Measurements from ENCODE around the gene SELENOW.
"Not testable (repeated sequence)": the region's sequence is repeated elsewhere in the genome, so short reads cannot be mapped to it uniquely, and the experiment has no call there.

Gene SELENOW

DNA sequence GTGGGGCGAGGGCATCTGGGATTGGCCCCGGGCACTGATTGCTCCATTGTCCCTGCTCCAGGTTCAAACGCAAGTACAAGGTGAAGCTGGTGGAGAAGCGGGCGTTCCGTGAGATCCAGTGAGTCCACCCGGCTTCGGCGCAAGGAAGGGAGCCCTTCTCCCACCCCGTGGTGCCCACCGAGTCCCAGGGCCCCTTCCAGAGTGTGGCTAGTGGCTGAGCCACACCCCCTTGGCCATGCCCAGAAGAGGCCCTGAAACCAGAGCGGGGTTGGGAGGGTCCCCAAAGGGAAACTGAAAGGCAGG lies 21.9 kb upstream of the SELENOW start:
- in situ Hi-C loops (cut with MboI; ENCODE audit: low sequenced_read_pairs) = no loop called here

DNA sequence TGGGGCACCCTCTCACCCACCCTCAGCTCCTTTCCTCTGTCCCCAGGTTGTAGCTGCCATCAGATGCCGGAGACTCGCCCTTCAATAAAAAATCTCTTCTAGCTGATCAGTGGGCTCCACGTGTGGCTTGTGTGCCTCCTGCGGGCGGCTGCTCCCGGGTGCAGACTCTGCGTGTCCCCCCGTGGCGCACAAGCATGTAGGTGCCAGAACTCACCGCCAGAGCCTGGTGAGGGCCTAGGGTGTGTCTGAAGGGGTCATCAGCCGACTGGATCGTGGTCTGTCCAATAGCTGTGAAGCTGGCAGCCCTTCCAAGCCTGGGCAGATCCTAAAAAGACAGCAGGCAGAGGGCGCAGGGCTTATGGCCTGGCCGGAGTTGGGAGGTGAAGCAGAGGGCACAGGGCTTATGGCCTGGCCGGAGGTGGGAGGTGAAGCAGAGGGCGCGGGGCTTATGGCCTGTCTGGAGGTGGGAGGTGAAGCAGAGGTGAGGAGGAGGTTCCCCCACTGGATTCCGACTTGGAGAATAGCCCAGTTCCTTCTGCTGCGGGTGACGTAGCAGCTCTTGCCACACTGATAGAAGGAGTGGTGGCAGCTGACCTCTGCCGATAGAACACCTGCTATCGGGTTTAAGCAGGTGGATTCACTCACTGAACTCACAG lies 21.4 kb upstream of the SELENOW start:
- in situ Hi-C loops (cut with MboI; ENCODE audit: low sequenced_read_pairs) = no loop called here

DNA sequence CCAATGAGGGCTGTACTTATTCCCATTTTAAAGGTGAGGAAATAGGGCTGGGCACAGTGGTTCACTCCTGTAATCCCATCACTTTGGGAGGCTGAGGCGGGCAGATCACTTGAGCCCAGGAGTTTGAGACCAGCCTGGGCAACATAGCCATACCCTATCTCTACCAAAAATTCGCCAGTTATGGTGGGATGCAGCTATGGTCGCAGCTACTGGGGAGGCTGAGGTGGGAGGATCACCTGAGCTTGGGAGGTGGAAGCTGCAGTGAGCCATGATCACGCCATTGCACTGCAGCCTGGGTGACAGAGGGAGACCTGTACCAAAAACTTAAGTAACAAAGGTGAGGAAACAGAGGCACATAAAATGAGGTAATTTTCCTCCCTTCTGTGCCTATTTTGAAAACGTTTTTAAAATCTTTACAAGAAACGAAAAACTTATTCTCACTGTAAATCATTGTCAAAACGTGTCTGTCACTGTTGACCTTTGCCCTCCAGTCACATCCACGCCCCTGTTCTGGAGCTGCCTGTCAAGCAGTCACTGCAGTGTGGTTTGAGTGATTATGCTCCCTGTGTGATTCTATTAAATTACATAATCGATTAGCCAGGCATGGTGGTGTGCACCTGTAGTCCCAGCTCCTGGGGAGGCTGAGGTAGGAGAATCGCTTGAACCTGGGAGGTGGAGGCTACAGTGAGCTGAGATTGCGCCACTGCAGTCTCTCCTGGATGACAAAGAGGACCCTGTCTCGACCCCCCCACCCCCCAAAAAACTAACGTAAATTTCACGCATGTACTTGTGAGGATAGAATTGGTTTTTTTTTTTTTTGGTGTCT lies 20.7 kb upstream of the SELENOW start:
- in situ Hi-C loops (cut with MboI; ENCODE audit: low sequenced_read_pairs) = no loop called here

DNA sequence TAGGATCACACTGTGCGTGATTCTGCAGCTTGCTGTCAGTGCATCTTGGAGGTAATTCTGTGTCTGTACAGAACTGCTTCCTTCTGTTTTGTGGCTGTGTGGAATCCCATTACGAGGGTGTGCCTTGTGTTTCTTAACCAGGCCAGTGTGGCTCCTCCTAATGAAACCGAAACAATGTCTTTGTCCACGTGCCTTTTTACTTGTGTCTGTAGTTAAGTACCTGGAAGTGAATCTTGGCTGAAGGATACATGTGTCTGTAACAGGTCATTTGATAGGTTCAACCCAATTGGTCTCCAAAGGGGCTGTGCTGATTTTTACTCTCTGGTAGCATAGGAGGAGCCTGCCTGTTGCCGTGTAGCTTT lies 20.1 kb upstream of the SELENOW start:
- in situ Hi-C loops (cut with MboI; ENCODE audit: low sequenced_read_pairs) = no loop called here

- in situ Hi-C loops (cut with MboI; ENCODE audit: low sequenced_read_pairs) = no loop called here
Observed at GRCh38 chr19:47760632-47760999, 17.9 kb upstream of the SELENOW start.

GRCh38 chr19:47761566-47761965 lies 16.9 kb upstream of the SELENOW start:
- in situ Hi-C loops (cut with MboI; ENCODE audit: low sequenced_read_pairs) = no loop called here

DNA sequence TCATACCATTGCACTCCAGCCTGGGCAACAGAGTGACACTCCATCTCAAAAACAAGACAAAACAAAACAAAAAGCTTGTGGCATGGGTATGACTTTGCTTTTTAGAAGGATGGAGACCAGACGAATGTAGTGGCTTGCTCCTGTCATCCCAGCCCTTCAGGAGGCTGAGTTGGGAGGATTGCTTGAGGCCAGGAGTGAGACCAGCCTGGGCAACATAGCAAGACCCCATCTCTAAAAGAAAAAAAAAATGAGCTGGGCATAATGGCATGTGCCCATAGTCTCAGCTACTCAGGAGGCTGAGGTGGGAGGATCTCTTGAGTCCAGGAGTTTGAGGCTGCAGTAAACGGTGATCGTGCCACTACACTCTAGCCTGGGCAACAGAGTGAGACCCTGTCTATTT lies 16.4 kb upstream of the SELENOW start:
- in situ Hi-C loops (cut with MboI; ENCODE audit: low sequenced_read_pairs) = no loop called here

GRCh38 chr19:47762615-47763308 lies 15.7 kb upstream of the SELENOW start:
- in situ Hi-C loops (cut with MboI; ENCODE audit: low sequenced_read_pairs) = no loop called here

- in situ Hi-C loops (cut with MboI; ENCODE audit: low sequenced_read_pairs) = not testable (repeated sequence)
Observed at GRCh38 chr19:47764705-47765104, 13.8 kb upstream of the SELENOW start.

GRCh38 chr19:47765523-47766358 lies 12.8 kb upstream of the SELENOW start:
- in situ Hi-C loops (cut with MboI; ENCODE audit: low sequenced_read_pairs) = no loop called here

DNA sequence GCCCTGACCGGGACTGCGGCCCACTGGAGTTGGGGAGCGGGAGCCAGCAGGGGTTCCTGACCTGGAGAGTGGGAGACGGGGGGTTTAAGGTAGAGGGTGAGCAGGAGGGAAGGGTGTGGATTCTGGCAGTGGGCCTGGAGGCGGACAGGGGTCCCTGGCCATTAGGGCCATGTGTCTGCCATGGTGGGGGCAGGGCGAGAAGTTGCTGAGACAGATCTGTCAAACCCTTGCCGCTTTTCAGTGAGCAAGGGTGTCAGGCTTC lies 12.2 kb upstream of the SELENOW start:
- in situ Hi-C loops (cut with MboI; ENCODE audit: low sequenced_read_pairs) = no loop called here

DNA sequence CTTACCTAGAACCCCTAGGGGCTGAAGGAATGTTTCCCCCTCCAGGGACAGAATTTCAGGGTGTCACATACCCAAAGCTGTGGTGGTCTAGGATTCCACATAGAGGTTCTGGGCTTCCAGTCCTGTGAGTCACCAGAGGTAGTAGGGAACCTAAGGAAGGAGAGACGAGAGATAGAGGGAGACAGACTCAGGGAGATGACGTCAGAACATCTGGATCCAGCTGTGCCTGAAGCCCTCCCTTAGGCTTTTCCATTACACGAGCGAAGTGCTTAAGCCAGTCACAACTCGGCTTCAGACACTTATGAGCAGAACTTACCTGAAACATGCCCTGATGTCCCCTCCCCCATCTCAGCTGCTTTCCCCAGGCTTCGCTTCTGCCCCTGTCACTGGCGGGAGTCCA lies 11.8 kb upstream of the SELENOW start:
- in situ Hi-C loops (cut with MboI; ENCODE audit: low sequenced_read_pairs) = no loop called here

- in situ Hi-C loops (cut with MboI; ENCODE audit: low sequenced_read_pairs) = no loop called here
Observed at GRCh38 chr19:47767349-47767748, 11.2 kb upstream of the SELENOW start.

- in situ Hi-C loops (cut with MboI; ENCODE audit: low sequenced_read_pairs) = no loop called here
Observed at GRCh38 chr19:47768604-47769003, 9.9 kb upstream of the SELENOW start.

DNA sequence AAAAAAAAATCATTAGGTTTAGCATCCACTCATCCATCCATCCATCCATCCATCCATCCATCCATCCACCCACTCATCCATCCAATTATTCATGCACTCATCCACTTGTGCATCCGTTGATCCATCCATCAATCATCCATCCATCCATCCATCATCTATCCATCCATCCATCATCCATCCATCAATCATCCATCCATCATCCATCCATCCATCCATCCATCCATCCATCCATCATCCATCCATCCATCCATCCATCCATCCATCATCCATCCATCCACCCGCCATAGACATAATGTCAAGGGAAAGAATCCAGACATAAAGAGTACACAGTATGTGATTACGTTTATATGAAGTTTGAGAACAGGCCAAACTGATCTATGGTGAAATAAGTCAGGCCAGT lies 9.0 kb upstream of the SELENOW start:
- in situ Hi-C loops (cut with MboI; ENCODE audit: low sequenced_read_pairs) = no loop called here

DNA sequence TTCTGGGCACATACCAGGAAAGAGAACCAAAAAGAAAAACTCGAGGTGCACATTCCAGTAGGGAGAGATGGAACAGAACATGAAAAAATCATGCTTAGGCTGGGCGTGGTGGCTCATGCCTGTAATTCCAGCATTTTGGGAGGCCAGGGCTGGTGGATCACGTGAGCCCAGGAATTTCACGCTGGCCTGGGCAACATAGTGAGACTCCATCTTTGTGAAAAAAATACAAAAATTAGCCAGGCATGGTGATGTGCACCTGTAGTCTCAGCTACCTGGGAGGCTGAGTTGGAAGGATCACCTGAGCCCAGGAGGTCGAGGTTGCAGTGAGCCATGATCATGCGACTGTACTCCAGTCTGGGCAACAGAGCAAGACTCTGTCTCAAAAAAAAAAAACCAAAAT lies 7.2 kb upstream of the SELENOW start:
- in situ Hi-C loops (cut with MboI; ENCODE audit: low sequenced_read_pairs) = not testable (repeated sequence)

DNA sequence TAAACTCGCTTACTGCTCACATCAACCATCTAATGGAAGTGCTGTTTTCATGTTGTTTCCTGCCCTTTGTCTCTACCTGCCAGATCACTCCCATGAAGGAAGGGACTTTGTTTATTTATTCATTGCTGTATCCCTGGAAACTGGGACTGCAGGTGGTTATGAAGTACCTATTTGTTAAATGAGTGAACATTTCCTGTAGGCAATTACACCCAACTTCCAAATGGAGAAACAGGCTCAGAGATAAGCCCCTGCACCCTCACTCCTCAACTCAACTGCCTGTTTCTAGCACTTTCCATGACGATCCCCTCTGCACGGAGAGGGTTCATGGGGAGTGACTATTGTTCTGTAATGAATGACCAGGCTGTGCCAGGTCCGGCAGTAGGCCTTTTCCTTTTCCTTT lies 1.9 kb upstream of the SELENOW start:
- in situ Hi-C loops (cut with MboI; ENCODE audit: low sequenced_read_pairs) = no loop called here

- in situ Hi-C loops (cut with MboI; ENCODE audit: low sequenced_read_pairs) = not testable (repeated sequence)
Observed at GRCh38 chr19:47777245-47778048, 1.1 kb upstream of the SELENOW start.

DNA sequence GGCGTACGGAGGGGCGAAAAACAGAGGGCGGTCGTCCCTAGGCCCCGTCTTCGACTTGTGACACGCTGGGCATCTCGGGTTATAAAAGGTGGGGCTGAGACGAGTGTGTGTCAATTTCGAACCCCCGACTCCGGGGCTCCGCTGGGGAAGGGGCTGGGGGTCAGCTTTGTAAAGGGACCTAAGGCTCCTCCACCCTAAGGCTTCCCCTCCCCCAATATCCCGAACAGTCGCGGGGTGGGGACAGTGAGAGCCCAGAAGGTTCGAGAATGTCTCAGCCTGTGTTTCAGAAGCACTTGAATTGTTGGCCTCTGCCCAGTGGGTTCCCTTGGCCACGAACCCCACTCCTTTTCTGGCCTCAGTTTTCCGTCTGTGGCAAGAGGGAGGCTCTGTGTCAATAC lies 450 bp downstream of the SELENOW start:
- in situ Hi-C loops (cut with MboI; ENCODE audit: low sequenced_read_pairs) = no loop called here

GRCh38 chr19:47779524-47780214 lies 1.2 kb downstream of the SELENOW start:
- in situ Hi-C loops (cut with MboI; ENCODE audit: low sequenced_read_pairs) = no loop called here

Data from hTERT RPE-1 (cell line).